AG10803 (cell line): ENCODE data around the gene APC.

ENCODE experiments used
- DNase-seq: peaks from one replicate; pipeline ENCODE4 v3.0.0; 2010; ENCODE audit warnings: low read depth
- H3K4me3 ChIP-seq: 2 replicates; pipeline ENCODE4 v1.5.1; 2011; ENCODE audit warnings: mild to moderate bottlenecking, low read length, control low read depth
- CTCF ChIP-seq: conservative IDR thresholded peaks from 2 replicates; pipeline ENCODE4 v1.5.1; 2011; ENCODE audit warnings: mild to moderate bottlenecking, low read length, control low read depth, inconsistent platforms

The APC gene

GRCh38 chr5:112860929-112861637 is 123.4 kb downstream of the APC start, which contains the start of gene SRP19:
SRP19 (plus strand) TSS chr5:112861287; CDS start chr5:112861377, 90 bp downstream.
- H3K4me3 ChIP-seq, result peak within 1 kb of the TSS; percentile 97
- peak; percentile 98 for DNase-seq
- TF ChIP-seq CTCF, result peak; percentile 11

GRCh38 chr5:112861638-112861985 is 123.9 kb downstream of the APC start:
- TF ChIP-seq CTCF, result no peak
- peak overlapping the region; percentile 97 for H3K4me3 ChIP-seq
- no peak for DNase-seq

- no peak for TF ChIP-seq CTCF
- peak overlapping the region; percentile 97 for H3K4me3 ChIP-seq
- no peak for DNase-seq
These were observed 124.4 kb downstream of the APC start for GRCh38 chr5:112862085-112862484.

- DNase-seq, result no peak
- H3K4me3 ChIP-seq, result no peak overlapping the region
- TF ChIP-seq CTCF, result no peak
These were observed 125.9 kb downstream of the APC start for GRCh38 chr5:112863549-112863948.

- no peak overlapping the region for H3K4me3 ChIP-seq
- no peak for TF ChIP-seq CTCF
- DNase-seq, result no peak
These were observed 127.4 kb downstream of the APC start for GRCh38 chr5:112865128-112865527.

GRCh38 chr5:112866739-112867138 is 129.1 kb downstream of the APC start:
- DNase-seq, result no peak

More at GRCh38 chr5:112866739-112867138, 129.1 kb downstream of the APC start:
- H3K4me3 ChIP-seq, result no peak overlapping the region
- TF ChIP-seq CTCF, result no peak
